Neuronal stem cell (in vitro differentiated cells): ENCODE measurements around the gene SHQ1.
"Not testable (repeated sequence)": the region's sequence is repeated elsewhere in the genome, so short reads cannot be mapped to it uniquely, and the experiment has no call there.

Source experiments
- DNase-seq: peaks from one replicate; pipeline ENCODE4 v3.0.0-alpha.2; 2013; ENCODE audit warnings: low spot score
- H2AFZ ChIP-seq: one replicate; pipeline ENCODE4 v1.6.1; 2013; ENCODE audit warnings: mild to moderate bottlenecking, low read length, inconsistent platforms
- H2AK5ac ChIP-seq: 2 replicates; pipeline ENCODE4 v1.6.1; 2013; ENCODE audit warnings: low read depth, mild to moderate bottlenecking, inconsistent platforms, low read length, moderate library complexity, mixed read lengths
- H2BK120ac ChIP-seq: 2 replicates; pipeline ENCODE4 v1.6.1; 2013; ENCODE audit warnings: low read depth, mild to moderate bottlenecking, inconsistent platforms, low read length, moderate library complexity, mixed read lengths
- H2BK12ac ChIP-seq: one replicate; pipeline ENCODE4 v1.6.1; 2013; ENCODE audit warnings: low read length, inconsistent platforms
- H2BK15ac ChIP-seq: 2 replicates; pipeline ENCODE4 v1.6.1; 2013; ENCODE audit warnings: mild to moderate bottlenecking, low read length, inconsistent platforms, mixed read lengths
- H2BK5ac ChIP-seq: one replicate; pipeline ENCODE4 v1.6.1; 2013; ENCODE audit warnings: inconsistent platforms, mild to moderate bottlenecking, low read length, moderate library complexity
- H3K14ac ChIP-seq: one replicate; pipeline ENCODE4 v1.6.1; 2013; ENCODE audit warnings: low read length, inconsistent platforms
- H3K18ac ChIP-seq: 2 replicates; pipeline ENCODE4 v1.6.1; 2013; ENCODE audit warnings: low read length, inconsistent platforms
- H3K23ac ChIP-seq: 2 replicates; pipeline ENCODE4 v1.6.1; 2013; ENCODE audit warnings: low read depth, mild to moderate bottlenecking, mixed read lengths, low read length, inconsistent platforms; ENCODE audit not compliant: poor library complexity
- H3K27ac ChIP-seq: replicated peaks from 3 replicates; pipeline ENCODE4 v1.5.1; 2013; ENCODE audit warnings: low read length, inconsistent platforms
- H3K27me3 ChIP-seq, 3 experiments: 2 replicates each; pipeline ENCODE4 v1.6.1; 2013; ENCODE audit warnings: low read length in 3 of 3, mild to moderate bottlenecking in 2 of 3, inconsistent platforms in 1 of 3, low read depth in 1 of 3, mixed read lengths in 1 of 3, moderate library complexity in 1 of 3; ENCODE audit not compliant: control insufficient read depth in 3 of 3, insufficient read depth in 3 of 3
- H3K36me3 ChIP-seq, 2 donors: replicated peaks in 1 of 2; 2 replicates each; pipeline ENCODE4 v1.6.1; 2013; ENCODE audit warnings: low read length in 2 of 2; ENCODE audit not compliant: control insufficient read depth in 2 of 2, insufficient read depth in 2 of 2
- H3K4ac ChIP-seq: 2 replicates; pipeline ENCODE4 v1.6.1; 2013; ENCODE audit warnings: inconsistent platforms, mild to moderate bottlenecking, low read length, moderate library complexity
- H3K4me1 ChIP-seq, 2 donors: 1 replicate in 1 of 2; 2 replicates in 1 of 2; pipeline ENCODE4 v1.6.1; 2013; ENCODE audit warnings: low read length in 2 of 2, low read depth in 1 of 2; ENCODE audit not compliant: control insufficient read depth in 2 of 2, insufficient read depth in 1 of 2
- H3K4me2 ChIP-seq: one replicate; pipeline ENCODE4 v1.6.1; 2013; ENCODE audit warnings: mild to moderate bottlenecking, low read length, inconsistent platforms; ENCODE audit not compliant: insufficient read depth, poor library complexity, severe bottlenecking
- H3K4me3 ChIP-seq, 2 donors: 2 replicates each; pipeline ENCODE4 v1.5.1; 2013; ENCODE audit warnings: low read length in 2 of 2, mild to moderate bottlenecking in 2 of 2, inconsistent platforms in 1 of 2, moderate library complexity in 1 of 2
- H3K79me1 ChIP-seq: one replicate; pipeline ENCODE4 v1.6.1; 2013; ENCODE audit warnings: low read depth, mild to moderate bottlenecking, inconsistent platforms, low read length, moderate library complexity
- H3K9ac ChIP-seq: one replicate; pipeline ENCODE4 v1.6.1; 2013; ENCODE audit warnings: mild to moderate bottlenecking, low read depth, low read length, inconsistent platforms; ENCODE audit not compliant: poor library complexity
- H3K9me3 ChIP-seq, 2 donors: replicated peaks in 1 of 2; 2 replicates each; pipeline versions ENCODE3 to v1.6.1; 2013; ENCODE audit warnings: low read length in 2 of 2, mild to moderate bottlenecking in 2 of 2, inconsistent platforms in 1 of 2, low read depth in 1 of 2, mixed read lengths in 1 of 2, moderate library complexity in 1 of 2; ENCODE audit not compliant: control insufficient read depth in 2 of 2, insufficient read depth in 1 of 2
- H4K8ac ChIP-seq: one replicate; pipeline ENCODE4 v1.6.1; 2013; ENCODE audit warnings: low read depth, mild to moderate bottlenecking, inconsistent platforms, low read length, moderate library complexity
- H4K91ac ChIP-seq: one replicate; pipeline ENCODE4 v1.6.1; 2013; ENCODE audit warnings: low read length, low read depth, mild to moderate bottlenecking, inconsistent platforms; ENCODE audit not compliant: poor library complexity
- WGBS, 2 donors: extraction: QIAGEN DNeasy Blood & Tissue Kit; methylation state at CpG; one replicate each; pipeline ENCODE4 v1.1.7; 2013; ENCODE audit warnings: missing lambda C conversion rate in 2 of 2, mixed read lengths in 1 of 2; ENCODE audit not compliant: insufficient read length in 2 of 2, insufficient replicate concordance in 1 of 2; ENCODE audit errors: extremely low coverage in 2 of 2; 5-methylcytosine and 5-hydroxymethylcytosine counted together

SHQ1 gene

DNA sequence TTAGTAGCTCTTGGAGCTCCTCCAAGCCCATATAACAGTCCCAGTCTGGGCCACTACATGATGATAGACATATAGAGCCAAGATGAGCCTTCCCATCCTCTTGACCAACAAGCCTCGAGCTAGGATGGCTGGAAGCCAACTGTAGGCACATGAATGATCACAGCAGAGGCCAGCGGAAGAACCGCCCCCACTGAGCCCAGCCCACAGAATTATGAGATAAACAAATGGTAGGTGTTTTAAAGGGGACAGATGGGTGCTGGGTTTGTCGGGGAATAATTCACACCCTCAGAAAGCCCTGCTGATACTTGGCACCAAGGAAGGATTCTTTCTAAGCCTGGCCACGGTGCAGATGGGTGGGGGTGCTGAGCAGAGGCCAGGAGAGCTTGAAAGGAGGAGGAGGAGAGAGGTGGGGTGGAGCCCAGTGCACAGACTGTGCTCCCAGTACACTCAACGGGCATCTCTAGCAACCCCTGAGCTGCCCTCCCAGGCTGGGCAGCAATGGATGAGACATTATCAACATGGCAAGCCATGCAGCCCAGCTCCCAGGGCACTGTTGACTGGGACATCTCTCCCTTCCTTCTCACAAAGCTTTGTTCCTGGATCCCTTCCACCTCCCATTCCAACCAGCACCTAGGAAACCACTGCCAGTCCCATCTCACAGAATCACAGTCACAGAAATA, 115.4 kb downstream of the SHQ1 start:
- H2BK12ac ChIP-seq, H3K79me1 ChIP-seq, H3K14ac ChIP-seq, DNase-seq, H2BK15ac ChIP-seq, H3K36me3 ChIP-seq, H3K9me3 ChIP-seq, H3K4me1 ChIP-seq, H3K4ac ChIP-seq, H3K4me2 ChIP-seq, H3K27ac ChIP-seq, H3K23ac ChIP-seq, H3K18ac ChIP-seq, H2AFZ ChIP-seq, H3K9ac ChIP-seq, H4K8ac ChIP-seq, H4K91ac ChIP-seq, H2BK120ac ChIP-seq, H2AK5ac ChIP-seq, H2BK5ac ChIP-seq: not testable (repeated sequence)
- Histone ChIP-seq H3K4me3 (peak overlapping the region in 1 of 2 donors; percentile 64), H3K27me3 (peaks cover 0 to 15% (median 0%) of the 10 kb centered on the region in 3 experiments)
- WGBS, 2 donors, result no CpG with 5 or more reads among the region's 6 CpGs

DNA sequence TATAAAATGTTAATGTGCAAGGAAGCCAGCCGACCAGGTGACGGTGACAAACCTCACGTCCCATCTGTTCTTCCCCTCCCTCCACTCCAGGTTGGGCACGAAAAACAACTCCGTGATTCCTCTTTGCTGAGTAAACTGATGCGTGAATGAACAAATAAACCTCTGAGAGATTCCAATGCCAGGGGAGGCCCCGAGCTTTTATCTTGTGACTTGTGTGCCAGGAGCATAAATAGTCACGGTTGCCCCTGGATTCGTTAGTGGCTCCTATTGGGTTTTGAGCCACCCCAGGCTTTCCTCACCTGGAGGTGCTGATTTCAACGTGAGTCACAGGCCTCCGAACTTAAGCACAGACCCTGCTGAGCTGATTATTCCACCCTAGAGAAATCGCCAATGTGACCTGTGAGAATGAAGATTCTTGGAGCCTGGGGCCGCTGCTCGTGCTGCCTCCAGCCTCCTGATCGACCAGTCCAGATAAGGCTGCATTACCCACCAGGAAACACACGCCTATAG, 119.2 kb downstream of the SHQ1 start:
- WGBS, 2 donors, result no CpG with 5 or more reads among the region's 16 CpGs
- H3K14ac ChIP-seq, result no peak overlapping the region
- H3K23ac ChIP-seq, result no peak overlapping the region
- H3K9ac ChIP-seq, result no peak overlapping the region
- H2AK5ac ChIP-seq, result peak overlapping the region; percentile 41
- peak overlapping the region; percentile 33 for H3K18ac ChIP-seq
- H2BK5ac ChIP-seq, result no peak overlapping the region
- H4K8ac ChIP-seq, result no peak overlapping the region
- peak overlapping the region; percentile 27 for H2BK15ac ChIP-seq
- H3K4me1 ChIP-seq, result peaks cover 0 to 8% of the 10 kb centered on the region in 2 donors
- peaks cover 0 to 9% (median 0%) of the 10 kb centered on the region in 3 experiments for H3K27me3 ChIP-seq
- H2BK12ac ChIP-seq, result no peak overlapping the region
- no peak overlapping the region for H2BK120ac ChIP-seq
- no peak overlapping the region for H3K27ac ChIP-seq
- H3K4ac ChIP-seq, result no peak overlapping the region
- H3K79me1 ChIP-seq, result no peaks in the 10 kb centered on the region
- no peak overlapping the region for H3K4me3 ChIP-seq
- no peaks in the 10 kb centered on the region for H3K36me3 ChIP-seq
- no peak overlapping the region for H4K91ac ChIP-seq
- H2AFZ ChIP-seq, result no peak overlapping the region
- no peak overlapping the region for H3K4me2 ChIP-seq
- peaks cover 0 to 4% of the 10 kb centered on the region in 2 donors for H3K9me3 ChIP-seq
- DNase-seq, result no peak

DNA sequence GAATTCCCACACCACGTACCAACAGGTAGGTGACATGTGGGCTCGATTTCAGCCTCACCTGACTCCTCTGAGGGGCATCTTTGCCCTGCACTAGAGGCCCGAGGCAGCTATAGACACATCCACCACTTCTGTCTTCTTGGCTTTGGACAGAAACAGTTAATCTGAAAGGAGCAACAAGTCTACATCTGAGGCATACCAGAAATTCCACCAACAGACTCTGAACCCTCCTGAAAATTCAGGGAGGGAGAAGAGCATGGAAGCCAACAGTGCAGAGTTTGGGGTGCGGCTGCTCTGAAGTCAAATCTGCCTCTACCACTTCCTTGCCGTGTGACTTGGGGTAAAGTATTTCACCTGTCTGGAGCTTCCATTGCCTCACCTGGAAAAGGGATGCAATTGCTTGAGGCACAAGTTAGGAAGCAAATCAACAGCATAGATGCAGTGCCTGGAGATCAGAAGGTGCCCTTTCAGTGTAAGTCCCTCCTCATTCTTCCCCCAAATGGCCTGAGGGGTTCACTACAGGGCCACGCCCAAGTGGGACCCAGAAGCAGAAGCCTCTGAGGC, 119.8 kb downstream of the SHQ1 start:
- Histone ChIP-seq H3K9ac (no peak overlapping the region), H2AFZ (no peak overlapping the region), H3K36me3 (no peaks in the 10 kb centered on the region), H3K27ac (no peak overlapping the region), H3K4me3 (no peak overlapping the region), H3K18ac (peak overlapping the region; percentile 33), H3K4ac (no peak overlapping the region), H2BK12ac (no peak overlapping the region), H2BK5ac (no peak overlapping the region), H2BK15ac (peak overlapping the region; percentile 27), H2AK5ac (peak overlapping the region; percentile 41), H3K27me3 (peaks cover 0 to 9% (median 0%) of the 10 kb centered on the region in 3 experiments), H3K4me2 (no peak overlapping the region), H2BK120ac (no peak overlapping the region), H3K79me1 (no peaks in the 10 kb centered on the region), H4K8ac (no peak overlapping the region), H4K91ac (no peak overlapping the region), H3K4me1 (peaks cover 0 to 8% of the 10 kb centered on the region in 2 donors), H3K9me3 (peaks cover 0 to 4% of the 10 kb centered on the region in 2 donors), H3K14ac (no peak overlapping the region), H3K23ac (no peak overlapping the region)
- no CpG with 5 or more reads among the region's 6 CpGs for WGBS, 2 donors
- DNase-seq, result no peak

DNA sequence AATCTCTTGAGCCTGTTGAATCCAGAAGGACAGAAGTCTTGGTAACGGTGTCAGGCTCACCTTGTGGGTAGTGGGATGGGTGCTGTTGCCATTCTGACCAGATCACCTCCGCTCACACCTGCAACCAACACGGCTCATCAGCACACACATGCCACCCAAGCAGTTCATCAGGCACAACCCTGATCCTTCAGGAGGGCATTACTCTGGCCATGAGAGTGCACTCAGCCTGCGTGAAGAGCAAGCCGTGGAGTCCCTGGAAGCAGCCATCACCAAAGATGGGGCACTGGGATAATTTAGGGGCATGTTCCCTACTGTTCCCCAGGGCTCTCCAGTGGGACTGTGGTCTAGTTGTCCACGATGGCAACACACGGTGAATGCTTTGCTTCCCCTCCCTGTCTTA, 120.5 kb downstream of the SHQ1 start:
- H2BK12ac ChIP-seq, result no peak overlapping the region
- no peak overlapping the region for H3K4me3 ChIP-seq
- H3K4ac ChIP-seq, result no peak overlapping the region
- no peak overlapping the region for H4K91ac ChIP-seq
- H4K8ac ChIP-seq, result no peak overlapping the region
- DNase-seq, result no peak
- peaks cover 0 to 8% of the 10 kb centered on the region in 2 donors for H3K4me1 ChIP-seq
- no peak overlapping the region for H3K14ac ChIP-seq
- no peak overlapping the region for H3K9ac ChIP-seq
- H3K36me3 ChIP-seq, result no peaks in the 10 kb centered on the region
- H2AK5ac ChIP-seq, result no peak overlapping the region
- peaks cover 0 to 9% (median 0%) of the 10 kb centered on the region in 3 experiments for H3K27me3 ChIP-seq
- no peaks in the 10 kb centered on the region for H3K9me3 ChIP-seq
- no peak overlapping the region for H3K23ac ChIP-seq
- H3K79me1 ChIP-seq, result no peaks in the 10 kb centered on the region
- H3K27ac ChIP-seq, result no peak overlapping the region
- no peak overlapping the region for H3K18ac ChIP-seq
- no peak overlapping the region for H2BK120ac ChIP-seq
- H2AFZ ChIP-seq, result no peak overlapping the region
- WGBS, 2 donors, result no CpG with 5 or more reads among the region's 7 CpGs
- no peak overlapping the region for H2BK15ac ChIP-seq
- no peak overlapping the region for H2BK5ac ChIP-seq
- H3K4me2 ChIP-seq, result no peak overlapping the region
